GM12878 (cell line): ENCODE data around the gene ODC1. TPM values are rescaled to one million over a fixed set of nuclear protein-coding genes. Genes with fewer than 3 reads are reported as not detected.

ENCODE experiments used
- ATAC-seq: fragments of 200-7000 bp; cut with Tn5 transposase; 3 replicates; pipeline ENCODE4 v1.9.1; 2020; ENCODE audit warnings: mild to moderate bottlenecking, moderate library complexity
- BruUV-seq: library from RNA; stranded (reverse); fragments of 400-500 nt; replicated peaks from 2 replicates; lab custom pipeline; 2021; lab: Mats Ljungman, UMichigan
- CTCF ChIA-PET: fragments of 300-600 bp; sonication (Branson Sonifier 250); formaldehyde crosslinking; extraction: SDS; loops from one replicate; lab custom pipeline; 2021; ENCODE audit warnings: inconsistent platforms; lab: Yijun Ruan, JAX
- POLR2A ChIA-PET: fragments of 350-600 bp; formaldehyde crosslinking; extraction: SDS; loops from one replicate; lab custom pipeline; 2021; ENCODE audit warnings: inconsistent platforms; lab: Charles Lee
- RAD21 ChIA-PET: fragments of 300-600 bp; sonication (Branson Sonifier 250); formaldehyde crosslinking; loops from one replicate; lab custom pipeline; 2023; ENCODE audit warnings: antibody characterized with exemption; ENCODE audit not compliant: unreplicated experiment; lab: Charles Lee
- SMC1A ChIA-PET: fragments of 300-600 bp; sonication (Branson Sonifier 250); formaldehyde crosslinking; loops from one replicate; lab custom pipeline; 2023; ENCODE audit not compliant: unreplicated experiment, uncharacterized antibody; lab: Charles Lee
- DNase-seq: peaks from one replicate; pipeline ENCODE4 v3.0.0-alpha.2; 2011; ENCODE audit warnings: low read depth, low spot score
- FAIRE-seq: peaks from 3 replicates; lab custom pipeline; 2011; peaks lifted over from hg19 to GRCh38; lab: Jason Lieb, UNC
- H2AFZ ChIP-seq: 2 replicates; pipeline ENCODE4 v1.6.0; 2011; ENCODE audit warnings: low read depth, low read length, control low read depth; ENCODE audit not compliant: control insufficient read depth
- H3K27ac ChIP-seq: 2 replicates; pipeline ENCODE4 v1.5.1; 2011; ENCODE audit warnings: control low read depth; ENCODE audit not compliant: control insufficient read depth, insufficient read depth
- H3K27me3 ChIP-seq, 2 experiments: replicated peaks in 1 of 2; 2 replicates each; pipeline versions ENCODE4 v1.6.0 to v1.6.1; 2011; ENCODE audit warnings: low read length in 1 of 2; ENCODE audit not compliant: control insufficient read depth in 2 of 2, insufficient read depth in 2 of 2
- H3K36me3 ChIP-seq, 2 experiments: 2 replicates each; pipeline ENCODE4 v1.5.1; 2011; ENCODE audit warnings: low read length in 1 of 2; ENCODE audit not compliant: control insufficient read depth in 2 of 2, insufficient read depth in 2 of 2
- H3K4me1 ChIP-seq: 2 replicates; pipeline ENCODE4 v1.6.1; 2011; ENCODE audit warnings: mild to moderate bottlenecking, low read length, moderate library complexity, mixed read lengths; ENCODE audit not compliant: control insufficient read depth, insufficient read depth
- H3K4me2 ChIP-seq: 2 replicates; pipeline ENCODE4 v1.6.0; 2011; ENCODE audit warnings: control low read depth; ENCODE audit not compliant: control insufficient read depth, insufficient read depth
- H3K4me3 ChIP-seq: fragments of 200-600 bp; sonication (generic); 2 replicates; pipeline ENCODE4 v1.5.1; 2016
- H3K79me2 ChIP-seq: 2 replicates; pipeline ENCODE4 v1.6.0; 2011; ENCODE audit warnings: low read length; ENCODE audit not compliant: control insufficient read depth, insufficient read depth
- H3K9ac ChIP-seq: 2 replicates; pipeline ENCODE4 v1.8.0; 2011; ENCODE audit warnings: low read length, control low read depth, mixed read lengths; ENCODE audit not compliant: control insufficient read depth, insufficient read depth
- H3K9me3 ChIP-seq: replicated peaks from 3 replicates; pipeline ENCODE4 v1.5.1; 2011; ENCODE audit warnings: mild to moderate bottlenecking, low read length; ENCODE audit not compliant: control insufficient read depth, insufficient read depth
- H4K20me1 ChIP-seq: 2 replicates; pipeline ENCODE4 v1.6.0; 2011; ENCODE audit not compliant: control insufficient read depth, insufficient read depth
- BCLAF1 ChIP-seq: fragments of 450-650 bp; IDR thresholded peaks from 2 replicates; pipeline ENCODE4 v1.6.1; 2017; ENCODE audit warnings: antibody characterized with exemption, mild to moderate bottlenecking, moderate library complexity
- CREM ChIP-seq: IDR thresholded peaks from 2 replicates; pipeline ENCODE4 v1.6.1; 2014; ENCODE audit warnings: antibody characterized with exemption, low read depth
- RCOR1 ChIP-seq: conservative IDR thresholded peaks from 2 replicates; pipeline ENCODE4 v1.6.1; 2012; ENCODE audit warnings: low read depth, low read length, improper control_type of control experiment
- SUZ12 ChIP-seq: fragments of 200-600 bp; sonication (generic); IDR thresholded peaks from one replicate; pipeline ENCODE4 v1.6.1; 2018; ENCODE audit warnings: antibody characterized with exemption, mild to moderate bottlenecking; ENCODE audit not compliant: unreplicated experiment
- WGBS: methylation state at CpG from one replicate; pipeline ENCODE4 v1.1.6; 2016; ENCODE audit warnings: low lambda C conversion rate; ENCODE audit not compliant: insufficient replicate concordance, insufficient coverage; ENCODE audit errors: missing lambda C conversion rate; 5-methylcytosine and 5-hydroxymethylcytosine counted together
- in situ Hi-C: fragments of 300-500 bp; cut with MboI; formaldehyde crosslinking; loops from 9 replicates; pipeline ENCODE4 v1.14.3; 2018; ENCODE audit warnings: mixed read lengths
- intact Hi-C: fragments of 100-400 bp; cut with micrococcal nuclease; formaldehyde crosslinking; loops from one replicate; pipeline ENCODE4 v1.14.2; 2022; ENCODE audit not compliant: unreplicated experiment
- polyA plus RNA-seq, 11 experiments: library from polyadenylated mRNA; depleted of rRNA in 4 of 11; unstranded in 6 of 11; stranded (reverse) in 5 of 11; fragments of >200 nt; fragmentation: Nextera tagmentation in 4 of 11; fragmentation: Illumina TruSeq in 1 of 11; extraction: Ambion mirVana in 4 of 11; extraction: Trizol in 1 of 11; gene quantifications; 1 replicate in 1 of 11; 2 replicates in 10 of 11; pipeline versions ENCODE4 v1.2.1 to v1.2.3, GENCODE V29; 2011 to 2016; ENCODE audit warnings: inconsistent platforms in 2 of 11, missing spikeins in 2 of 11, low read depth in 1 of 11
- total RNA-seq, 4 experiments: library from RNA; depleted of rRNA in 3 of 4; stranded (reverse); fragments of >200 nt in 3 of 4; fragmentation: Illumina TruSeq in 1 of 4; extraction: Trizol in 1 of 4; gene quantifications; 2 replicates each; pipeline versions ENCODE4 v1.2.1 to v1.2.3, GENCODE V29; 2013 to 2021
- TF ChIP-seq, protein P1 (sequence below): fragments of 450-650 bp; IDR thresholded peaks from 2 replicates; pipeline ENCODE4 v1.6.1; 2018; ENCODE audit warnings: borderline replicate concordance, mild to moderate bottlenecking; ENCODE audit not compliant: partially characterized antibody
- TF ChIP-seq, protein P2 (sequence below): fragments of 450-650 bp; IDR thresholded peaks from 2 replicates; pipeline ENCODE4 v1.6.1; 2017; ENCODE audit warnings: mild to moderate bottlenecking, moderate library complexity

Gene ODC1
- total and polyA plus RNA-seq, 10 of the 15 experiments (the other 5 are each of a cell fraction or from before 2014, with no cell fraction given) = 68.5 to 441 (median 340) TPM

DNA sequence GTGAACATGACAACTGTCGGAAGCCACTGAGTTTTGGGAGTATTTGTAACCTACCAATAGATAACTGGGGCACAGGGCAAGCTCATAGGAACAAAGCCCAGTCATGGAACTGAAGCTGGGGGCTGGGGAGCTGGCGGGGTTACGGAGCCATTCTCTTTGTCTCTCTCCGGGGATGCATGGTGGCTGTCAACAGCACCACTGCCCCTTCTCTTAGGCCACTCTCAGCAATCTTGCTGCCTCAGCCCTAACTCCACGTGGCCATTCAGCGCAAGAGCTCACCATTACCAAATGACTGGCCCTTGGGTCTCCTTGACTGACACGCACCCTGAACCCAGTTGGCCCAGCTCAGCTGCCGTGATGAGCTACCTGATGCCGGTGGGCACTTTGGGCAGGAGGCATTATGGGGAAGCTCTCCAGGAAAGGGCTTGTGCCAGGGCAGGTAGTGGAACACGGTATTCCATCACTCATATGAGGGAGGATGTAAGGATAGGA lies 33.6 kb upstream of the ODC1 start:
- H3K36me3 ChIP-seq = no peaks in the 10 kb centered on the region
- intact Hi-C loops = no loop called here
- no TSS peak for BruUV-seq
- H3K4me3 ChIP-seq = no peak overlapping the region
- ChIA-PET SMC1A (interaction anchor here (1.0 kb wide), 1 partner anchor 37 kb away, joined by 3 read pairs; no protein-coding TSS in a partner anchor), POLR2A (no interaction called here), CTCF (no interaction called here), RAD21 (no interaction called here)
- TF ChIP-seq SUZ12 (no peak), CREM (no peak), BCLAF1 (no peak), RCOR1 (no peak)
- TF ChIP-seq, protein P1, sequence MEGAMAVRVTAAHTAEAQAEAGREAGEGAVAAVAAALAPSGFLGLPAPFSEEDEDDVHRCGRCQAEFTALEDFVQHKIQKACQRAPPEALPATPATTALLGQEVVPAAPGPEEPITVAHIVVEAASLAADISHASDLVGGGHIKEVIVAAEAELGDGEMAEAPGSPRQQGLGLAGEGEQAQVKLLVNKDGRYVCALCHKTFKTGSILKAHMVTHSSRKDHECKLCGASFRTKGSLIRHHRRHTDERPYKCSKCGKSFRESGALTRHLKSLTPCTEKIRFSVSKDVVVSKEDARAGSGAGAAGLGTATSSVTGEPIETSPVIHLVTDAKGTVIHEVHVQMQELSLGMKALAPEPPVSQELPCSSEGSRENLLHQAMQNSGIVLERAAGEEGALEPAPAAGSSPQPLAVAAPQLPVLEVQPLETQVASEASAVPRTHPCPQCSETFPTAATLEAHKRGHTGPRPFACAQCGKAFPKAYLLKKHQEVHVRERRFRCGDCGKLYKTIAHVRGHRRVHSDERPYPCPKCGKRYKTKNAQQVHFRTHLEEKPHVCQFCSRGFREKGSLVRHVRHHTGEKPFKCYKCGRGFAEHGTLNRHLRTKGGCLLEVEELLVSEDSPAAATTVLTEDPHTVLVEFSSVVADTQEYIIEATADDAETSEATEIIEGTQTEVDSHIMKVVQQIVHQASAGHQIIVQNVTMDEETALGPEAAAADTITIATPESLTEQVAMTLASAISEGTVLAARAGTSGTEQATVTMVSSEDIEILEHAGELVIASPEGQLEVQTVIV = no peak
- TF ChIP-seq, protein P2, sequence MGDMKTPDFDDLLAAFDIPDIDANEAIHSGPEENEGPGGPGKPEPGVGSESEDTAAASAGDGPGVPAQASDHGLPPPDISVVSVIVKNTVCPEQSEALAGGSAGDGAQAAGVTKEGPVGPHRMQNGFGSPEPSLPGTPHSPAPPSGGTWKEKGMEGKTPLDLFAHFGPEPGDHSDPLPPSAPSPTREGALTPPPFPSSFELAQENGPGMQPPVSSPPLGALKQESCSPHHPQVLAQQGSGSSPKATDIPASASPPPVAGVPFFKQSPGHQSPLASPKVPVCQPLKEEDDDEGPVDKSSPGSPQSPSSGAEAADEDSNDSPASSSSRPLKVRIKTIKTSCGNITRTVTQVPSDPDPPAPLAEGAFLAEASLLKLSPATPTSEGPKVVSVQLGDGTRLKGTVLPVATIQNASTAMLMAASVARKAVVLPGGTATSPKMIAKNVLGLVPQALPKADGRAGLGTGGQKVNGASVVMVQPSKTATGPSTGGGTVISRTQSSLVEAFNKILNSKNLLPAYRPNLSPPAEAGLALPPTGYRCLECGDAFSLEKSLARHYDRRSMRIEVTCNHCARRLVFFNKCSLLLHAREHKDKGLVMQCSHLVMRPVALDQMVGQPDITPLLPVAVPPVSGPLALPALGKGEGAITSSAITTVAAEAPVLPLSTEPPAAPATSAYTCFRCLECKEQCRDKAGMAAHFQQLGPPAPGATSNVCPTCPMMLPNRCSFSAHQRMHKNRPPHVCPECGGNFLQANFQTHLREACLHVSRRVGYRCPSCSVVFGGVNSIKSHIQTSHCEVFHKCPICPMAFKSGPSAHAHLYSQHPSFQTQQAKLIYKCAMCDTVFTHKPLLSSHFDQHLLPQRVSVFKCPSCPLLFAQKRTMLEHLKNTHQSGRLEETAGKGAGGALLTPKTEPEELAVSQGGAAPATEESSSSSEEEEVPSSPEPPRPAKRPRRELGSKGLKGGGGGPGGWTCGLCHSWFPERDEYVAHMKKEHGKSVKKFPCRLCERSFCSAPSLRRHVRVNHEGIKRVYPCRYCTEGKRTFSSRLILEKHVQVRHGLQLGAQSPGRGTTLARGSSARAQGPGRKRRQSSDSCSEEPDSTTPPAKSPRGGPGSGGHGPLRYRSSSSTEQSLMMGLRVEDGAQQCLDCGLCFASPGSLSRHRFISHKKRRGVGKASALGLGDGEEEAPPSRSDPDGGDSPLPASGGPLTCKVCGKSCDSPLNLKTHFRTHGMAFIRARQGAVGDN = no peak
- H3K4me1 ChIP-seq = no peaks in the 10 kb centered on the region
- ATAC-seq (no peak), FAIRE-seq (no peak), DNase-seq (no peak)
- no peaks in the 10 kb centered on the region for H3K79me2 ChIP-seq
- in situ Hi-C loops = no loop called here
- 53% methylated on average over 10 of the region's 10 CpGs for WGBS
- peaks cover 0 to 2% of the 10 kb centered on the region in 2 experiments; a peak in 1 of 4 replicates for H3K27me3 ChIP-seq
- H3K9me3 ChIP-seq = no peaks in the 10 kb centered on the region
- no peak overlapping the region for H3K9ac ChIP-seq
- no peaks in the 10 kb centered on the region for H4K20me1 ChIP-seq
- H3K27ac ChIP-seq = no peak overlapping the region
- H2AFZ ChIP-seq = no peak overlapping the region
- H3K4me2 ChIP-seq = no peak overlapping the region
